WTC11 (cell line): ENCODE measurements around the gene MIAT. TPM values are rescaled to one million over a fixed set of nuclear protein-coding genes. Genes with fewer than 3 reads are reported as not detected.

Source experiments
- ATAC-seq: fragments of 200-7000 bp; cut with Tn5 transposase; 2 replicates; pipeline ENCODE4 v1.10.0; 2021; ENCODE audit warnings: mild to moderate bottlenecking, moderate library complexity
- CTCF ChIA-PET: fragments of 300-600 bp; sonication (Branson Sonifier 250); formaldehyde crosslinking; loops from one replicate; lab custom pipeline; 2021; ENCODE audit warnings: antibody characterized with exemption; lab: Charles Lee
- POLR2A ChIA-PET: fragments of 350-600 bp; sonication (Branson Sonifier 250); formaldehyde crosslinking; loops from one replicate; lab custom pipeline; 2021; ENCODE audit warnings: antibody characterized with exemption; lab: Charles Lee
- DNase-seq: peaks from one replicate; pipeline ENCODE4 v3.0.0; 2021; ENCODE audit warnings: low spot score
- H3K27ac Mint-ChIP-seq: 2 replicates; pipeline ENCODE4 v1.8.0; 2021; ENCODE audit warnings: mixed read lengths
- H3K27me3 Mint-ChIP-seq: 2 replicates; pipeline ENCODE4 v1.8.0; 2021; ENCODE audit warnings: low read depth, mild to moderate bottlenecking, moderate library complexity, mixed read lengths
- H3K36me3 Mint-ChIP-seq: 2 replicates; pipeline ENCODE4 v1.8.0; 2021; ENCODE audit warnings: mixed read lengths
- H3K4me1 Mint-ChIP-seq: 2 replicates; pipeline ENCODE4 v1.8.0; 2022; ENCODE audit warnings: mixed read lengths
- H3K4me3 Mint-ChIP-seq: 2 replicates; pipeline ENCODE4 v1.8.0; 2021; ENCODE audit warnings: mild to moderate bottlenecking, moderate library complexity, mixed read lengths
- H3K9me3 Mint-ChIP-seq: 2 replicates; pipeline ENCODE4 v1.8.0; 2021; ENCODE audit warnings: mixed read lengths
- CREB1 ChIP-seq: sonication (generic); formaldehyde crosslinking; IDR thresholded peaks from 2 replicates; pipeline ENCODE4 v1.8.0; 2023; ENCODE audit warnings: mild to moderate bottlenecking, missing genetic modification reagents
- CREM ChIP-seq: sonication (generic); formaldehyde crosslinking; IDR thresholded peaks from 2 replicates; pipeline ENCODE4 v1.8.1; 2022; ENCODE audit warnings: mild to moderate bottlenecking, missing genetic modification reagents, moderate library complexity
- EMX1 ChIP-seq: fragments of 250-450 bp; sonication (Bioruptor Pico); IDR thresholded peaks from 2 replicates; pipeline ENCODE4 v1.8.0; 2021; ENCODE audit warnings: mild to moderate bottlenecking
- NR1H2 ChIP-seq: sonication (generic); formaldehyde crosslinking; IDR thresholded peaks from 2 replicates; pipeline ENCODE4 v1.9.0; 2021; ENCODE audit warnings: mild to moderate bottlenecking, moderate library complexity, missing genetic modification reagents
- NR2C2 ChIP-seq: sonication (generic); formaldehyde crosslinking; IDR thresholded peaks from 2 replicates; pipeline ENCODE4 v1.8.0; 2022; ENCODE audit warnings: mild to moderate bottlenecking, missing genetic modification reagents
- NR3C1 ChIP-seq: sonication (generic); formaldehyde crosslinking; conservative IDR thresholded peaks from 2 replicates; pipeline ENCODE4 v1.8.1; 2023; ENCODE audit warnings: low read depth, mild to moderate bottlenecking, missing genetic modification reagents
- PRDM15 ChIP-seq: sonication (generic); formaldehyde crosslinking; IDR thresholded peaks from 2 replicates; pipeline ENCODE4 v1.8.0; 2022; ENCODE audit warnings: missing genetic modification reagents
- SOX15 ChIP-seq: fragments of 250-450 bp; sonication (Bioruptor Pico); IDR thresholded peaks from 2 replicates; pipeline ENCODE4 v1.9.0; 2021; ENCODE audit warnings: mild to moderate bottlenecking
- SP1 ChIP-seq: sonication (generic); formaldehyde crosslinking; conservative IDR thresholded peaks from 2 replicates; pipeline ENCODE4 v1.8.1; 2022; ENCODE audit warnings: missing genetic modification reagents
- TCF7 ChIP-seq: sonication (generic); formaldehyde crosslinking; IDR thresholded peaks from 2 replicates; pipeline ENCODE4 v1.8.0; 2022; ENCODE audit warnings: mild to moderate bottlenecking, low read depth, missing genetic modification reagents, moderate library complexity
- USF1 ChIP-seq: sonication (generic); formaldehyde crosslinking; IDR thresholded peaks from 2 replicates; pipeline ENCODE4 v1.8.0; 2022; ENCODE audit warnings: mild to moderate bottlenecking, missing genetic modification reagents
- ZNF512 ChIP-seq: sonication (generic); formaldehyde crosslinking; IDR thresholded peaks from 2 replicates; pipeline ENCODE4 v1.8.1; 2022; ENCODE audit warnings: missing genetic modification reagents, borderline replicate concordance
- ZSCAN18 ChIP-seq: fragments of 250-450 bp; sonication (Bioruptor Pico); IDR thresholded peaks from 2 replicates; pipeline ENCODE4 v2.1.2; 2022; ENCODE audit warnings: mild to moderate bottlenecking, moderate library complexity
- total RNA-seq: library from RNA; stranded (reverse); gene quantifications from 3 replicates; pipeline ENCODE4 v1.2.3, GENCODE V29; 2021
- TF ChIP-seq, protein P1 (sequence below): fragments of 250-450 bp; sonication (Bioruptor Pico); IDR thresholded peaks from 2 replicates; pipeline ENCODE4 v1.9.0; 2021; ENCODE audit warnings: mild to moderate bottlenecking
- TF ChIP-seq, protein P2 (sequence below): sonication (generic); formaldehyde crosslinking; IDR thresholded peaks from 2 replicates; pipeline ENCODE4 v1.8.1; 2023; ENCODE audit warnings: mild to moderate bottlenecking, moderate library complexity, missing genetic modification reagents
- TF ChIP-seq, protein P3 (sequence below): sonication (generic); formaldehyde crosslinking; IDR thresholded peaks from 2 replicates; pipeline ENCODE4 v1.8.0; 2022; ENCODE audit warnings: mild to moderate bottlenecking, missing genetic modification reagents
- TF ChIP-seq, protein P4 (sequence below): fragments of 250-450 bp; sonication (Bioruptor Pico); IDR thresholded peaks from 2 replicates; pipeline ENCODE4 v1.9.0; 2021; ENCODE audit warnings: moderate library complexity, mild to moderate bottlenecking, inconsistent platforms, borderline replicate concordance

Gene MIAT
- total RNA-seq, 1 experiment from 2014 or later: 50.7 TPM

- Mint-ChIP-seq H3K36me3 (no peaks in the 10 kb centered on the region), H3K27me3 (peaks cover 57% of the 10 kb centered on the region), H3K4me1 (peaks cover 69% of the 10 kb centered on the region), H3K27ac (no peak overlapping the region), H3K4me3 (no peak overlapping the region), H3K9me3 (no peaks in the 10 kb centered on the region)
- no peak for DNase-seq
- CTCF ChIA-PET: interaction anchor here (0.9 kb wide), 1 partner anchor 8 kb away, joined by 3 read pairs; no protein-coding TSS in a partner anchor
- POLR2A ChIA-PET: interaction anchor here (1.1 kb wide), 1 partner anchor 8 kb away, joined by 3 read pairs; no protein-coding TSS in a partner anchor
- TF ChIP-seq ZNF512 (CRISPR knock-in tag) (peak; percentile 87; the same call in 1 of the 2 replicates), EMX1 (CRISPR knock-in tag) (no peak), NR1H2 (CRISPR knock-in tag) (no peak), NR3C1 (CRISPR knock-in tag) (no peak)
- TF ChIP-seq, protein P1, sequence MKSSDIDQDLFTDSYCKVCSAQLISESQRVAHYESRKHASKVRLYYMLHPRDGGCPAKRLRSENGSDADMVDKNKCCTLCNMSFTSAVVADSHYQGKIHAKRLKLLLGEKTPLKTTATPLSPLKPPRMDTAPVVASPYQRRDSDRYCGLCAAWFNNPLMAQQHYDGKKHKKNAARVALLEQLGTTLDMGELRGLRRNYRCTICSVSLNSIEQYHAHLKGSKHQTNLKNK (CRISPR knock-in tag): no peak
- ATAC-seq: no peak; the same call in 1 of the 2 replicates
Measured at GRCh38 chr22:26615830-26616435, 41.5 kb upstream of the MIAT start.

GRCh38 chr22:26616650-26617049 is 40.7 kb upstream of the MIAT start:
- ATAC-seq (no peak), DNase-seq (no peak)
- Mint-ChIP-seq H3K27me3 (peaks cover 56% of the 10 kb centered on the region), H3K9me3 (no peaks in the 10 kb centered on the region), H3K4me3 (peak overlapping the region; percentile 4; the same call in 1 of the 2 replicates), H3K36me3 (no peaks in the 10 kb centered on the region), H3K4me1 (peaks cover 74% of the 10 kb centered on the region), H3K27ac (no peak overlapping the region)
- ChIA-PET POLR2A (interaction anchor here (1.1 kb wide), 1 partner anchor 9 kb away, joined by 3 read pairs; no protein-coding TSS in a partner anchor), CTCF (interaction anchor here (0.9 to 1.1 kb wide), 2 partner anchors 9 to 113 kb away, joined by 3 read pairs; no protein-coding TSS in a partner anchor)
- no peak for TF ChIP-seq PRDM15 (CRISPR knock-in tag)
- no peak for TF ChIP-seq USF1
- TF ChIP-seq CREM (CRISPR knock-in tag): no peak
- TF ChIP-seq, protein P1 (CRISPR knock-in tag): no peak
- TF ChIP-seq ZSCAN18 (CRISPR knock-in tag): no peak
- no peak for TF ChIP-seq EMX1 (CRISPR knock-in tag)
- no peak for TF ChIP-seq TCF7 (CRISPR knock-in tag)
- TF ChIP-seq NR2C2: no peak
- TF ChIP-seq SOX15: no peak
- TF ChIP-seq, protein P2, sequence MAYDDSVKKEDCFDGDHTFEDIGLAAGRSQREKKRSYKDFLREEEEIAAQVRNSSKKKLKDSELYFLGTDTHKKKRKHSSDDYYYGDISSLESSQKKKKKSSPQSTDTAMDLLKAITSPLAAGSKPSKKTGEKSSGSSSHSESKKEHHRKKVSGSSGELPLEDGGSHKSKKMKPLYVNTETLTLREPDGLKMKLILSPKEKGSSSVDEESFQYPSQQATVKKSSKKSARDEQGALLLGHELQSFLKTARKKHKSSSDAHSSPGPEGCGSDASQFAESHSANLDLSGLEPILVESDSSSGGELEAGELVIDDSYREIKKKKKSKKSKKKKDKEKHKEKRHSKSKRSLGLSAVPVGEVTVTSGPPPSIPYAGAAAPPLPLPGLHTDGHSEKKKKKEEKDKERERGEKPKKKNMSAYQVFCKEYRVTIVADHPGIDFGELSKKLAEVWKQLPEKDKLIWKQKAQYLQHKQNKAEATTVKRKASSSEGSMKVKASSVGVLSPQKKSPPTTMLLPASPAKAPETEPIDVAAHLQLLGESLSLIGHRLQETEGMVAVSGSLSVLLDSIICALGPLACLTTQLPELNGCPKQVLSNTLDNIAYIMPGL (CRISPR knock-in tag): no peak
- TF ChIP-seq, protein P3, sequence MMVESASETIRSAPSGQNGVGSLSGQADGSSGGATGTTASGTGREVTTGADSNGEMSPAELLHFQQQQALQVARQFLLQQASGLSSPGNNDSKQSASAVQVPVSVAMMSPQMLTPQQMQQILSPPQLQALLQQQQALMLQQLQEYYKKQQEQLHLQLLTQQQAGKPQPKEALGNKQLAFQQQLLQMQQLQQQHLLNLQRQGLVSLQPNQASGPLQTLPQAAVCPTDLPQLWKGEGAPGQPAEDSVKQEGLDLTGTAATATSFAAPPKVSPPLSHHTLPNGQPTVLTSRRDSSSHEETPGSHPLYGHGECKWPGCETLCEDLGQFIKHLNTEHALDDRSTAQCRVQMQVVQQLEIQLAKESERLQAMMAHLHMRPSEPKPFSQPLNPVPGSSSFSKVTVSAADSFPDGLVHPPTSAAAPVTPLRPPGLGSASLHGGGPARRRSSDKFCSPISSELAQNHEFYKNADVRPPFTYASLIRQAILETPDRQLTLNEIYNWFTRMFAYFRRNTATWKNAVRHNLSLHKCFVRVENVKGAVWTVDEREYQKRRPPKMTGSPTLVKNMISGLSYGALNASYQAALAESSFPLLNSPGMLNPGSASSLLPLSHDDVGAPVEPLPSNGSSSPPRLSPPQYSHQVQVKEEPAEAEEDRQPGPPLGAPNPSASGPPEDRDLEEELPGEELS: no peak
- no peak for TF ChIP-seq CREB1 (CRISPR knock-in tag)
- TF ChIP-seq, protein P4, sequence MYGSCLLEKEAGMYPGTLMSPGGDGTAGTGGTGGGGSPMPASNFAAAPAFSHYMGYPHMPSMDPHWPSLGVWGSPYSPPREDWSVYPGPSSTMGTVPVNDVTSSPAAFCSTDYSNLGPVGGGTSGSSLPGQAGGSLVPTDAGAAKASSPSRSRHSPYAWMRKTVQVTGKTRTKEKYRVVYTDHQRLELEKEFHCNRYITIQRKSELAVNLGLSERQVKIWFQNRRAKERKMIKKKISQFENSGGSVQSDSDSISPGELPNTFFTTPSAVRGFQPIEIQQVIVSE (CRISPR knock-in tag): no peak
- no peak for TF ChIP-seq SP1
